ENCODE measurements around the gene PRPF19. TPM values are rescaled to one million over a fixed set of nuclear protein-coding genes. Genes with fewer than 3 reads are reported as not detected.

Gene PRPF19
- total and polyA plus RNA-seq, 10 of the 15 experiments (the other 5 are each of a cell fraction or from before 2014, with no cell fraction given): 8.7 to 170 (median 61.3) TPM

GRCh38 chr11:60872124-60872960, 34.0 kb downstream of the PRPF19 start (continued):
- TF ChIP-seq HSF1 (IDR thresholded peaks at IDR 0.05; ENCODE audit: low read depth, low read length) (no peak), BCL11A (IDR thresholded peaks at IDR 0.05; ENCODE audit: low read depth, low read length) (no peak), RFX5 (IDR thresholded peaks at IDR 0.05; ENCODE audit: low read depth, low read length) (no peak), RAD21 (IDR thresholded peaks at IDR 0.05; ENCODE audit: insufficient read depth, low read depth, low read length) (no peak), RCOR1 (conservative IDR thresholded peaks at IDR 0.05; ENCODE audit: low read depth, low read length) (no peak), ZNF687 (IDR thresholded peaks at IDR 0.05) (no peak)
- TF ChIP-seq, protein P1, sequence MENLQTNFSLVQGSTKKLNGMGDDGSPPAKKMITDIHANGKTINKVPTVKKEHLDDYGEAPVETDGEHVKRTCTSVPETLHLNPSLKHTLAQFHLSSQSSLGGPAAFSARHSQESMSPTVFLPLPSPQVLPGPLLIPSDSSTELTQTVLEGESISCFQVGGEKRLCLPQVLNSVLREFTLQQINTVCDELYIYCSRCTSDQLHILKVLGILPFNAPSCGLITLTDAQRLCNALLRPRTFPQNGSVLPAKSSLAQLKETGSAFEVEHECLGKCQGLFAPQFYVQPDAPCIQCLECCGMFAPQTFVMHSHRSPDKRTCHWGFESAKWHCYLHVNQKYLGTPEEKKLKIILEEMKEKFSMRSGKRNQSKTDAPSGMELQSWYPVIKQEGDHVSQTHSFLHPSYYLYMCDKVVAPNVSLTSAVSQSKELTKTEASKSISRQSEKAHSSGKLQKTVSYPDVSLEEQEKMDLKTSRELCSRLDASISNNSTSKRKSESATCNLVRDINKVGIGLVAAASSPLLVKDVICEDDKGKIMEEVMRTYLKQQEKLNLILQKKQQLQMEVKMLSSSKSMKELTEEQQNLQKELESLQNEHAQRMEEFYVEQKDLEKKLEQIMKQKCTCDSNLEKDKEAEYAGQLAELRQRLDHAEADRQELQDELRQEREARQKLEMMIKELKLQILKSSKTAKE (IDR thresholded peaks at IDR 0.05; ENCODE audit: low read depth, poor library complexity, severe bottlenecking): no peak

Measured in GM12878 (cell line).